ENCODE results near the gene EIF2B2.

EIF2B2 gene

DNA sequence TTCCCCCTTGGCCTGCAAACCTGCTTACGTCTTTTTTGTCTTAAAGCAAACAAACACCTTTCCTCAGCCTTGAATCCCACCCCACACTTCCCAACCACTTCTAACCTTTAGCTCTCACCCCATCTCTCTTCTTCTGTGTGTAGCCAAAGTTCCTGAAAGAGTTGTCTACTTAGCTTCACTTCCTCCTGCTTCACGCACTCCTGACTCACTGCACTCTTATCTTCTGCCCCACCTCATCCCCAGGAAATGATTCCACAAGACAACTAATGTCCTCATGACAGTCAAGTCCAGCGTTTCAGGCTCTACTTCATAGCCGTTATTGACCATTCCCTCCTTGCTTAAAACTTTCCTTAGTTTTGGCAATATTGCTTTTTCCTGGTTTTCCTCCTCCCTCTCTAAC, 22.4 kb downstream of the EIF2B2 start:
- H3K4me3 ChIP-seq (ENCODE audit: low read depth, low read length): no peak overlapping the region
- no peak for DNase-seq (ENCODE audit: low read depth)

DNA sequence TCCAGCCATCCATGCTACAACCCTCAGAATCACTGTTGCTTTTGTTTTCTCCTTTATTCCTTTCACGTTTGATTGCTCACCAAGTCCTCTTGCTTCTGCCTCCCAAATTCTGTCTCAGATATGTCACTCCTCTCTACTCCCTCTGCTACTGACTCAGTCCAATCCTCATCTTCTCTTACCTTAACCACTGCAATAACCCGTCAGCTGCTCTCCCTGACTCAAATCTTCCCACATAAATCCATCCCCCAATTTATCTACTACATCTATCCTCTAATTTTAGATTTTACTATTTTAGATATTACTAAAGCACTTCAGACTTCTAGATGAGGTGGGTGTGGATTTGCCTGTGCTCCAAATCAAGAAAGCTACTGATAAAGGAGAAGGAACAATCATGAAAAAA, 23.2 kb downstream of the EIF2B2 start:
- H3K4me3 ChIP-seq (ENCODE audit: low read depth, low read length): no peak overlapping the region
- DNase-seq (ENCODE audit: low read depth): no peak

DNA sequence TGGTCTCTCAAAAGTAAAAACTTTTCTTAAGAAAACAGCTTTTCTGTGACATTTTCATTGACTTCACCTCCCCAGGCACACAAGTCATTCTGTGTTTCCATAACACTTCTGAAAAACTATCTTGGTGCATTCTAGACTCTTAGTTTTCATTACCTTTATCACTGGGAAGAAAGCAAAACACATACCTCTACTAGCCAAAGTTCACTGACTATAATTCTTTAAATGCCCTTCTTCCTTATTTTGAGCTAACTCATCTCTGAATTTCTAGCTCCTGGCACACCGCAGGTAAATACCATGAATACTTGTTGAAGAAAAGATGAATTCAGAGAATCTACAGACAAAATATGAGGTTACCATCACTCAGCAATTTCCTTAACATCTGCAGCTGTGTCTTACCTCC, 27.4 kb downstream of the EIF2B2 start:
- DNase-seq (ENCODE audit: low read depth): no peak
- H3K4me3 ChIP-seq (ENCODE audit: low read depth, low read length): no peak overlapping the region

DNA sequence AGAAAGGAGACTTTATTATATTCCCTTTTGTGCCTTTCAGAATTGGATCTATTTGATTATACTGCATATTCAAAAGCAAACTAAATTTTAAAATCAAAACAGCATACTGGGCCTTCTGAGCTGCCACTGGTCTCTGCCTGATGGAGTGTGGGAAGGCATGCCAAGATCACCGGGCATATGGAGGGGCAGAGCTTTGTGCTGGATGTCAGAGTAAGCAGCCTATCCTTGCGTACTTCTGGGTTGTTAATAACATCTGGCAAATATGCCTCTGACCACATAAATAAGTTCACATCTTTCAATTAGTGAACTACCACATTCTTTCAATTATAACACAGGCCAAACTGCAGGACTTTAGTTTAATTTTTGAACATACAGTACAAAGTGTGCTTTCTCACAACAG, 30.2 kb downstream of the EIF2B2 start:
- no peak overlapping the region for H3K4me3 ChIP-seq (ENCODE audit: low read depth, low read length)
- DNase-seq (ENCODE audit: low read depth): no peak

DNA sequence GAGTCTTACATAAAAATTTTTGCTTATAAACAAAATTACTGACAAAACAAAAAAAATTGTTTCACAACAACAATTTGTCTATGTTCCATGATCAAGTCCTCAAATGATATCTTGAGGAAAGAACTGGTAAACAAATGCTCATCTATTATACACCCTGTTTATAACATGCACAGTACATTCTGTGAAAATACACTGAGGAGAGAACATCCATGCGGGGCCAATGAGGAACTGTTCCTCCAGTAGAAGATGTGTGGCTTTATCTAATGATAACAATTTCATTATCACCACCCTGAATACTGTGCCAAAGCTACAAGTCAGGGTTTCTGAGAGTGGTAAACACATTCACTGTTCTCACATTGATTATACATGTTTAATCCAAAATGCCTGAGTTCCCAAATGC, 37.8 kb downstream of the EIF2B2 start:
- H3K4me3 ChIP-seq (ENCODE audit: low read depth, low read length): no peak overlapping the region
- DNase-seq (ENCODE audit: low read depth): no peak

DNA sequence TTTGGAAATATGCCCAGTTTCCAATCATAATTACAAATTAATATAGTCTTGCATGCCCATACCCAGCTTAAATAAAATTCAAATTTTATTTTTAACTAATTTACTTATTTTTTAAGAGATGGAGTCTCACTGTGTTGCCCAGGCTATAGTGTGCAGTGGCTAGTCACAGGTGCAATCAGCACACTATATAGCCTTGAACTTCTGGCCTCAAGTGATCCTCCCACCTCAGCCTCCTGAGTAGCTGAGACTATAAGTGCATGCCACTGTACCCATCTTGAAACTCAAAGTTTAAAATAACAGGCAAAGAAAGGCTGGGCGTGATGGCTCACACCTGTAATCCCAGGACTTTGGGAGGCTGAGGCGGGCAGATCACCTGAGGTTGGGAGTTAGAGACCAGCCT, 38.2 kb downstream of the EIF2B2 start:
- no peak for DNase-seq (ENCODE audit: low read depth)

DNA sequence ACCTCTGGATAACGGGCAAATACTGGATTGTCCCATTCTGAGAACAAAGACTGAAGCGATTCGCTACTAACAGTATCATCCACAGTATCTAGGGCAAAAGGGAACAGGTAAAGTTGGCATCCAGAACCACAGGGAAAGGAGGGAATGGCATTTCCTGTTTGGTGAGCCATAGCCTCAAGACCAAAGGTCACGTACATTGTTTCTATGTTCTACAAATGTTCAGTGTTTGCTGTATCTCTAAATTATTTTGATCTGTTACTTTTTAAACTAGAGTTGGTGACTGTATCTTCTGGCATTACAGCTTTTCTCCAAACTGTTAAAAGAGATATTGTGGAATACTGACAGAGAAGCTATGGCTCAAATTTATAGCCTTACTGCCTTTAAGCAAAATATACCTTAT, 38.9 kb downstream of the EIF2B2 start:
- H3K4me3 ChIP-seq (ENCODE audit: low read depth, low read length): no peak overlapping the region
- no peak for DNase-seq (ENCODE audit: low read depth)

More for the DNA sequence above, 38.2 kb downstream of the EIF2B2 start:
- no peak overlapping the region for H3K4me3 ChIP-seq (ENCODE audit: low read depth, low read length)

DNA sequence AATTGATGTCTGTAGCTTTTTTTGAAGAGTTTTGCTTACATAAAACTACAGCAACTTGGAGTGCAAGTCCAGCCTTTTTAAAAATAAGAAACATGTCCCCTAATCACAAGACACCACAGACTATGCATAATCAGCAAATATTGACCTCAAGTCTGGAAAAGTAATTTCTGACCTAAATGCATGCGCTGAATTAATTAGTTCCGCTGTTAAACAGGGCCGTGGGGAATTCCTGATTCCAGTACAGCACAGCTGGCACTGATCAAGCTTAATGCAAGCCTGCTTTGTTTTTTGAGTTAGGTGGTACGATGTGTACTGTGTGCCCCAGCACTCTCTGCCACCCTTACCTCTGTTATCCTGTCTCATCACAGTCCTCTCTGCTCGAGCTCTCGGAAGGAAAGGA, 39.3 kb downstream of the EIF2B2 start:
- no peak for DNase-seq (ENCODE audit: low read depth)
- no peak overlapping the region for H3K4me3 ChIP-seq (ENCODE audit: low read depth, low read length)

DNA sequence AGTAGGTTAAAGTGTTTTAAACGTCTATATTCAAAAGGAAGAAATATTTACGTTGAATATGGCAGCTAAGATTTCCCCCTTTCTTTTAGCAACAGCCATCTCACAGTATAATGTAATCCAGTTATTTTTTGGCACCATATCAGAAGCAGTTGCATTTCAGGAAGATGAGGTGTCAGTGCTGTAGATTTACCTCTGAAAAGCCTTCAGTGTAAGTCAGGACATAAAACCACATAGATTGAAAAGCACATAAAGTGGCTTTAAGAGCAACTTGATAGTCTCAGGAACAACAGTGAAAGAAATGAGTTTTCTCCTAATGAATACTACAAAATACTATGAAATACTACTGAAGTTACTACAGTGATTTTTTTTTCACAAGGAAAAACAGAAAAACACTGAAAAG, 41.6 kb downstream of the EIF2B2 start:
- peak; percentile 60 for DNase-seq (ENCODE audit: low read depth)
- no peak overlapping the region for H3K4me3 ChIP-seq (ENCODE audit: low read depth, low read length)

DNA sequence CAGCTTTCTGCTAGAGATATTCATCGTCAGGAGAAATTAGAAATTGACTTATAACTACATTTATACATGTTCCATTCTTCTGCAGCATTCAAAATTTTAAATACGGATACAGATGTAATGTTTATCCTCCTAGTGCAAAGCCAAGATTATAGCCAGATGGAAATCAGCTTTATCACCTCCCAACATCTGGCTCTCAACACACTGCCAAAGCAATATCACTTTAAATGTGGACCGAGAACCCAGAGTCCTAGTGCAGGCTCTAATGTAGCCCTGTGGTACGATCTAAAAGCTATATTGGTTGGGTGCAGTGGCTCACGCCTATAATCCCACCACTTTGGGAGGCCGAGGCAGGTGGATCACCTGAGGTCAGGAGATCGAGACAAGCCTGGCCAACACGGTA, 42.0 kb downstream of the EIF2B2 start:
- H3K4me3 ChIP-seq (ENCODE audit: low read depth, low read length): no peak overlapping the region
- no peak for DNase-seq (ENCODE audit: low read depth)

DNA sequence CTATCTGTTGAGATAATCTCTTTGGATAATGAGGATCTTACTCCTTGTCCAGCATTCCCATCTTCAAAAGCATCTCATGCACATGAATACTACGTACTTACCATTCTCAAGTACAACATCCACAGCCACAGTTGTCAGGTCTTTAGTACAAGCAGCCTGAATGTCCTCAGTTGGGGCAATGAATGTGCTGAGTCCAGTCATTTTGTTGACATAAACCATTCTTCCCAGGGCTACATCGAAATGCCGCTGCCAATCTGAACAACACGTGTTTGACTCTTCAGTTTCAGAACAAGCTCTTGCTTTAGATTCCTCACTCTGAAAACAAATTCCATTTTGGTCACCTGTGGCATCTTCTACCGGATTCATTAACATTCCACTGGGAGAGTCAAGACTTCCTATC, 43.6 kb downstream of the EIF2B2 start:
- no peak overlapping the region for H3K4me3 ChIP-seq (ENCODE audit: low read depth, low read length)
- DNase-seq (ENCODE audit: low read depth): no peak

DNA sequence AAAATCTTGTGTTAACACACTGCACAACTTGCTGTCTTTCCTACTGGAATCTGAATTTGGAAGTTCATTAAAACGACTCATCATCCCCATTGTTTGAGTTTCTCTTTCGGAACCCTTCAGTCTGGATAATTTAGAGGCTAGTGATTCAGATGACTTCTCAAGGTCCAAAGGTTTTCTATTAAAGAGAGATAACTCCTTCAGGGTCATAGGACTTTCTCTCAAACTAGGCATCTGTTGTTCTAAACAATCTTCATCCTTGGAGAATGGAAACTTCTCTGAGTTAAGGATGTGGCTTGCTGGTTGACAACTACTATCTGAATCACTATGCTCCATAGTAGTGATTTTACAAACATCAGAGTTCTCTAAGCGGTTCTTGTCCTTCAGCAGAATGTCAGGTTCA, 44.2 kb downstream of the EIF2B2 start:
- H3K4me3 ChIP-seq (ENCODE audit: low read depth, low read length): no peak overlapping the region
- no peak for DNase-seq (ENCODE audit: low read depth)

DNA sequence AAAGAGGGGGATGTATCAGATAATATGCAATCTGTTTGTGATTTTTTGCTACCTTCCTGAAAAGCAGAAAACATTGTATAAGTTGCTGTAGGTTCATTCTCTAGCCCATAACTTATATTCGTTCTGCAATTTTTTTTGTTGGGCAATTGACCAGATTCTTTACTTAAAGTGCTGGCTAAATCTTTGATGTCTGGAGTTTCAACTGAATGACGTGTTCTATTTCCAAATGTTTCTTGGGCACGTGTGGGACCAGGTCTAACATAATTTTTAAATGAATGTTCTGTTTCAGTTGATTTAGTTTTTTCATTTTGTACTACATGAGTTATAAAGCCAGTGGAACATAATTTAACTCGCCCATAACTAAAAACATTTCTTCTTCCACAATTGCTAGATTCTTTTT, 44.8 kb downstream of the EIF2B2 start:
- DNase-seq (ENCODE audit: low read depth): no peak
- H3K4me3 ChIP-seq (ENCODE audit: low read depth, low read length): no peak overlapping the region

DNA sequence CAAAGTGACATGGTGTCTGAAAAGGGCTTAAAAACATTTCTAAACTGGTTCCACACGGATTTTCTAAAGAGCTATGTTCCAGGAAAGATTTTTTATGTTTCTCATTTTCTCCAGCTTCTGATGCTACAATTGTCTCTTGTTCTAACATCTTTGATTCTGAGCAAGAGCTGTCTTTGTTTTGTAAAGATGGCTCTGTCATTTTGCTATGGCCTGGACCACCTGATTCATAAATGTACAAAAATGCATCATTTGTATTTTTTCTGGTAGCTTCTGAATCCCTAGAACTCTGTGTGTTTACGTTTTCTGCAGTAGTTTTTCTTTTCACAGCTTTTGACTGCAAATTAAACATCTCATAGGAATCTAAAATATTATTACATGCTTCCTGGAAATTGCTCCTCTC, 45.4 kb downstream of the EIF2B2 start:
- H3K4me3 ChIP-seq (ENCODE audit: low read depth, low read length): no peak overlapping the region
- no peak for DNase-seq (ENCODE audit: low read depth)

DNA sequence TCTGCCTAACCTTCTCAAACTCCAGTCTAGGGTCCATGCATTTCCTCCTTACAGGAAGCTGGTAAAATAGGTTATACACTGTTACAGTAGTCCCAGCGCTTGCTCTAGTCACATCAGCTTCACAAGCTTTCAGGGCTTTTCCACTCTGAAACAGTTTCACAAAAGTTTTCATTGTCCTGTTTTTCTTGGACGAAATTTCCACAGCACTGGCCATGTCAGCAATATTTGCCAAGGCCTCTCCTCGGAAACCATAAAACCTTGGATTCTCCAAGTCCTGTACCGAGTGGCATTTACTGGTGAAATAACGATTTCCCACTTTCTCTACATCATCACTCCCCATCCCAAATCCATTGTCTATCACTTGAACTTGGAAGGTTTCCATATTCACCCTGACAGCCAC, 46.4 kb downstream of the EIF2B2 start:
- no peak for DNase-seq (ENCODE audit: low read depth)
- no peak overlapping the region for H3K4me3 ChIP-seq (ENCODE audit: low read depth, low read length)

DNA sequence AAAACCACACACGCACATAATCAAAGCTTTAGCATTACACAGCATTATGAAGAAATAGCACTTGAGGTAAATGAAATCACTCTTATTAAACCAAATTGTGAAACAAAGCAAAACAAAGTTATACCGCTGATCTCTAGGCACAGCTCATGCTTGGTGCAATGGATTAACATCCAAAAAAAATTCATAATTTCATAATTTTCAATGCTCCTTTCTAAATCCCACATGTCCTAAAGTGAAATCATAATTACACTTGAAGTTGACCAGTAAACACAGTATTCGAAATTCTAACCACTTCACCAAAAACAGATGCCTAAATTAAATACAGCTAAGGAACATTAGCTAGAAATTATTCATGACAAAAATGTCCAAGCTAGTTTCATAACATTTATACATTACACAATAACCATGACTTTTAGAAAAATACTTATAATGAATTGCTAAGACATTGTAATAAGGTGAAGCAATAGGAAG, 47.0 kb downstream of the EIF2B2 start:
- H3K4me3 ChIP-seq (ENCODE audit: low read depth, low read length): no peak overlapping the region
- no peak for DNase-seq (ENCODE audit: low read depth)

DNA sequence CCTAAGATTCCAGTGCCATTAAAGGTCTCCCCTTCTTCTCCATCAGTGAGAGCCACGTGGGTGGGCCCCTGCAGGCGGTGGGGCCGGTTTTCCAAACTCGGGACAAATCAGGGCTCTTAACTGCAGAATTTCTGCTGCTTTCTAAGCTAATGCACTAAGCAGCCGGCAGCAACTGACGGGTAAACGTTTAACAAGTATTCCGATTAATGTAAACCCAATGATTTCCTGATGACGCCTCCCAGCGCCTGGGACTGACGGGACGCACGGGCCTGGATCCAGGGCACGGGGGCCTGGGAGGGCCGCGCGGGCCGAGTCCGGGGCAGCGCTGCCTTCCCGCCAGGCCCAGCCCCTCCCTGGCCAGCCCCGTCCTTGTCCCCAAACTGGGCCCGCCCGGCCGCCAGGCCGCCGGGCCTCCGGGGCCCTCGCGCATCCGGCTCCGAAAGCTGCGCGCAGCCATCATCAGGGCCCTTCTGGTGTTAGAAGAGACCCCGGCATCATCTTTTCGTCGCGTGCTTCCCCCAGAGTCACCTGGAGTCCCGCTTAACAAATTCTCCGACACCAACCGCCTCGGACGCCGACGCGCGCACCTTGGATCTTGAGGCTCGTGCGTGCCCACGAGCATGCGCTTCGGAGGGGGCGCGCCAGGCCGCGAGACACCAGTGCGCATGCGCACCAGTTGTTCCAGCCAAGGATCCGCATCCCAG, 48.3 kb downstream of the EIF2B2 start, which contains the start of gene MLH3:
Gene MLH3 (minus strand): TSS at position 616 of the 704 bp plus-strand sequence. CDS start 1,812 bp downstream, outside the sequence.
- DNase-seq (ENCODE audit: low read depth): no peak
- H3K4me3 ChIP-seq (ENCODE audit: low read depth, low read length): peak within 1 kb of the TSS; percentile 70

DNA sequence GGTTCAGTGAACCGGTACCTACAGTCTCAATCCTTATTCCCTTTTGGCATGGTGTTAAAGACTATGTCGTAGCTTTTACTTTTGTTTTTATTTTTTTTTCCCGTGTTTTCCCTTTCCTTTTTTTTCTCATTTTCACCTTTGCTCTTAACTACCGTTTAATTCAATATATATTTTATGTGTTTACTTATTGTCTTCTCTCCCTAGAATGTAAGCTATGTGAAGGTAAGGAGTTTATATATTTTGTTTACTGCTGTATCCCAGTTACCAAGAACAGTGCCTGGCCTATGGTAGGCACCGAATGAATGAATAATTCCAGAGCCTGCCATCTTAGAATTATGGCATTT, 48.8 kb downstream of the EIF2B2 start:
- peak overlapping the region; percentile 70 for H3K4me3 ChIP-seq (ENCODE audit: low read depth, low read length)
- no peak for DNase-seq (ENCODE audit: low read depth)

DNA sequence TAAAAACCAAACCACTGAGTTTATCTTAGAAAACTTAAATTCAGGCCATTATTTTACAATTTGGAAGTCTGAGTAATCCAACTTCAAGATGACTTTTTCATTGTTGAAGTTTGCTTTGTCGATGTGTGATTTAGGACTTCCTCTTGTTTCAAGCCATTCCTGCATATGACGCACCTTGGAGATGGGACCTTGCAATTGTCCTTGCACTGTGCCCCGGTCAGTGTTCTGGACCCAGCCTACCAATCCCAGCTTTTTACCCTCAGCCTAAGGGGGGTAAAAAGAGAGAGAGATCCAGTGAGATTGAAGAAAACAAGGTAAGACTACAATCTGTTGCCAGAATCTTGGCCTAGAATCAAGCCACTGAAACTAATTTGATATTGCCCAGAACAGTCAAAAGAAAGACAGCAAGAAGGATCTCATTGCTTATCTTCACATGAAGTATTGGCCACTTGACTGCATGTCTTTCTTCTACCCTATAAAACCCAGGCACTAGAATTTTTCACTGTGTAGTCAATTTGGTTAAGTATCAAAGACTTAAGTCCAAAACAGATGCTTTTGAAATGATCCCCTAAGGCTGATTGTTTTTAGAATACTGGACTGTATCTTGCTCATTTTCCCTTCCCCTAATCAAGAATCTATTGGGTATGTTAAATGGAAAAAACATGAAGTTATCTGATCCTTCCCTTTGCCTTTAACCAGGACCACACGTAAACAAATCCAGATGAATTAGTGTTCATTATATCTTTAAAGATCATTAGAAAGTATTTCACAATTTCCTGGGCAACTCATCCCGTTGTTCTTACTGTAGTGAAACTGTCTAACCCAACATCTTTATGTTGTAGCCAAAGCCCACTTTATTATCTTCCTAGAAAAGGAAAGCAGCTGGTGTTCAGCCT, 50.9 kb downstream of the EIF2B2 start:
- no peak overlapping the region for H3K4me3 ChIP-seq (ENCODE audit: low read depth, low read length)
- DNase-seq (ENCODE audit: low read depth): no peak

DNA sequence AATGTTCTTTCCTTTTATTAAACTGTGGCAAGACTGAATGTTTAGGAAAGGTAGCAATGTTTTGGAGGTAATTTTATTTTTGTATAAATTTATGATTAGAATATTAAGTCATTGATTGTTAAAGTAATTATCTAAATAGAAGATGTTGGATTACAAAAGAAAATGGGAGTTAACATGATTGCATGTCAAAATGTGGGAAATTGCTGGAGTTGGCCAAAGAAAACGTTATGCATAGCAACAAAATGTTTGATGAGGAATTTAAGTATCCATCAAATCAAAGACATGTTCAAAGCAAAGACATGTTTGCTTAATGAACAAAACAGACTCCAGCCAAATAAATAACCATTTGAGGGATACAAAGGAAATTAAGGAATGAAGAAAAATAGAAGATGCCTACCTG, 51.7 kb downstream of the EIF2B2 start:
- no peak overlapping the region for H3K4me3 ChIP-seq (ENCODE audit: low read depth, low read length)
- DNase-seq (ENCODE audit: low read depth): no peak

DNA sequence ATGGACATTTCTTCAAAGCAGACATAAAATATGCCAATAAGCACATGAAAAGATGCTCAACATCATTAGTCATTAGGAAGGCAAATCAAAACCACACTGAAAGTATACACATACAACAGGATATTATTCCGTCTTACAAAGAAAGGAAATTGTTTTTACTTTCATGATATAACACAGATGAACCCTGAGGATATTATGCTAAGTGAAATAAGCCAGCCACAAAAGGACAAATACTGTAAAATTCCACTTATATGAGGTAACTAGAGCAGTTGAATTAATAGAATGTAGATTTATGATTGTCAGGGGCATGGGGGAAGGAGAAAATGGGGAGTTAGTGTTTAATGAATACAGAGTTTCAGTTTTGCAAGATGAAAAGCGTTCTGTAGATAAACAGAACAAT, 56.9 kb downstream of the EIF2B2 start:
- H3K4me3 ChIP-seq (ENCODE audit: low read depth, low read length): no peak overlapping the region
- no peak for DNase-seq (ENCODE audit: low read depth)
